ENCODE data around the gene SIGLEC12.

SIGLEC12 gene

DNA sequence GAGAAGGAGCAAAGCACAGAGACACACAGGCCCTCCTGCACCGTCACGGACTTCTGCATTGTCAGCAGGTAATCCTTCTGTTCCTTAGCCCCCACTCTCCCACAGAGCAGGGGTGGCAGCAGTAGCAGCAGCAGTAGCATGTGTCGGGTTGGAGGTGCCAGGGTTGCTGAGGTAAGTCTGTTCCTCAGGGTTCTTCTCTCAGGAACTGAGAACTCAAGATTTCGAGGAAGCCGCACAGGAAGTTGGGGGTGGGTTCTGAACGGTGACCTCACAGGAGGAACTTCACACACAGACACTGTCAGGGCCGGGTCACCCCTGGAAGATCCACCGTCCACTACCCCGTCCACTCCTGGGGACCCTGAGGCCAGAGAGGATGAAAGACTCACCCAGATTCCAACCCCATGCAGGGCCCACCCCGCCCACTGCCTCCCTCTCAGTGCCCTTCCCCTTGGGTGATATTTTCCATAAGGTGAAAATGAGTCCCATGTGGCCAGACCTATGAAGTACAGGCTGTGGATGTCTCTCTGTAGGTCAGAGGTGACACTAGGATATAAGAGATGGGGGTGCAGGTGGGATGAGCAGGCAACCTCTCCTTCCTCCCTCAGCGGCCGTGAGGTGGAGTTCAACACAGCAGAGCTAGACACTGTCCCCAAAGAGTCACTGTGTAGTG is at the start of gene SIGLEC12:
SIGLEC12 (minus strand) TSS at position 207 of the 670 bp plus-strand sequence; CDS start at position 140, 67 bp downstream.
- DNase-seq (ENCODE audit: low read depth in 2 of 2): no peak

DNA sequence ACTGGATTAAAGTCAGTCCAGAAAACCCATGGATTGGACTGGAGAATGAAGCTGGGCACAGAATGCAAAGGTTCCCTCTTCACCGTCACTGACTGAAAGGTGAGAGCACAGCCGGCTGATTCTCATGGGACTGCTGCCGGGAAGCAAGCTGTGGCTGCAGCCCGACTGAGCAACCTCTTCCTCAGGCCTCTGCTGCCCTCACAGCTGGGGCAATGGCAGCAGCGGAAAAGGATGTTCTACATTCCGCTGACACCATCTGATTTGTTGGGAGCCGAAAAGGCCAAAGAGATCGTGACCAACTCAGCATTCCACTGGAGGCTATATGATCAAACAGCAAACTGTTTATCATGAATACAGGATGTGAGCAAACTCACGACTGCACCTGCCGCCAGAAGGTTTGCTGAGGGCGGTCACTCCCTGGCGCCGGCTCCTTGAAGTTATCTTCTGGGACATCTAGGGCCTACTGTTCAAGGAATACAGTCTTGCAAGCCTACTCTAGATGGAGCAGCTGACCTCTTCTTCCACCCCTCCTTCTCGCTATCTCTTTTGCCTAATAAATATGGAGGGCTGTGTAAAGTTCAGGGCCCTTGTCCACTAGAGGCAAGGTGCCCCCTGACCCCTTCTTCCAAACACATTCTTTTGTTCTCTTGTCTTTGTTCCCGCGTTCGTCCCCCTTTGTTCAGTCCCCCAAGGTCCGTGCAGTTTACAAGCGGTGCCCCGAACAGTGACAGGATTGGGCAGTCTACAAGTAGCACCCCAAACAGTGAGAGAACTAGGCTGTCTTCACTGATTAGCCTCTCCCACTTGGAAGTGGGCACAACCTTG is 49.5 kb upstream of the SIGLEC12 start:
- DNase-seq (ENCODE audit: low read depth in 2 of 2): no peak

DNA sequence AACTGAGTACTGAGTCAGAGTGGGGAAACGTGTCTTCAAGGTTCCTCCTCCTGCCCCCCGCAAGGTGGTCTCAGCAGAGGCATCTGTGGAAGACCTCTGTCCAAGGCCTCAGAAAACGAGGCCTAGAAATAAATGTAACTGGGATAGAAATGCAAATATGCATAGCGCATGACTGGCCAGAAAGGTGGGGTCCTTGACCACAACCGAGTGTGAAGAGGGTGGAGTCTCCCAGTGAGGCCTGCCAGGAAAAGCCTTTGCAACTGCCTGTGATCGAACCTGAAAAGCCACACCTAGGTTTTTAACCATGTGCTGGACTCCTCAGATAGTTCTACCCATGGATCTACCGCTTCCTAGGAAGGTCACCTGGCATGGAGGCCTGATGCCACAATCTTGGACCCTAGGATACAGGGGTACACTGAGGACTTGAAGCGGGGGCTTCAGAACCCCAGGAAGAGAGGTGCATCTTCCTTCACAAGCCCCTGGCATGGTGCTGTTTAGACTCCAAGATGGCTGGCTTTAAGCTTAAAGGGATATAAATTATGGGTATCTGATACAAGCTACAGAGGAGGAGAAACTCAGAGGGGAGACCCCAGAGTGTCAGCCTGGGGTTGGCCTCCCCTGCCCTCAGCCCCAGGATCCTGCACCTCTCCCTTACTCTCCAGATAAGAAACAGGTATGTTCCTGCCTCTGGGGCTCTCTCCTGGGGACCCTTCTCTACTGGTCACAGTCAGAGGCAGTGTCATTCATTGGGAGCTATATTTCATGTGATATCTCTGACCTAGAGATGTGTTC is 48.1 kb upstream of the SIGLEC12 start:
- no peak for DNase-seq (ENCODE audit: low read depth in 2 of 2)

DNA sequence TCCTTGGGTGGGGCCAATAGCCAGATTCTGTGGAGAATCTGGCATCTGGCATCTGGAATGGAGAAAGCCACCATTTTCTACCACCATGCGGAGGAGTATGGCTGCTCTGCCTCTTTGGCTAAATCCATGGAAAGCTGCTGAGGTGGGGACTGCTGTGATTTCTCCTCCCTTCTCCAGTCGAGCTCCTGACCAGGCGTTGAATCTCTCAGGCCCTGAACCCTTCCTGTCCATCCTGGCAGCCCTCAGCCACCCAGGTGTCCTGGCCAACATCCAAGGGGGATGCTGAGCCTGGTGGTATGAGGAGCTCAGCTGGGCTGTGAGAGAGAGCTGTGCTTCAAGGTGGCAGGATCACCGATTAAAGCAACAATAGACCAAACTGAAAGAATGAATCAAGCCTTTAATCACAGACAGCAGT is 47.3 kb upstream of the SIGLEC12 start:
- no peak for DNase-seq (ENCODE audit: low read depth in 2 of 2)

DNA sequence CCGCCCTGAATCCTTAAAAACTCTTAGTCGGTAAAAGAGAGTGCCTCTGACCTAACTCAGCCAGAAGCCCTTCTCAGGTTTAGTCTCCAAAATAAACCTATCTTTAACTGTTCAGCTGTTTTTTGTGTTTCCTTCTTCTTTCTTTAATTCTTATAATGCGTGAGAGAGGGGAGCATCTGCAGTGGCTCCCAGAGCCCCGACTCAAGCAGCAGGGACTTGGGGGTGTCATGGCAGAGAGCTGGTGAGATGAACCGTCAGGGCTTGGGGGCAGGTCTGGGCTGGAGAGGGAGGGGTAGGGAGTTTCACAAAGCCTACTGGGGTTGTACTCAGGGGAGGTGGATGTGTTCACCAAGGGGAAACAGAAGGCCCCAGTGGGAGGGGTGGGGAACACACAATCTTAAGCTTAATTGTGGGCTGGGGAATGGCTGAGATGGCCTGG is 46.6 kb upstream of the SIGLEC12 start:
- DNase-seq (ENCODE audit: low read depth in 2 of 2): no peak

DNA sequence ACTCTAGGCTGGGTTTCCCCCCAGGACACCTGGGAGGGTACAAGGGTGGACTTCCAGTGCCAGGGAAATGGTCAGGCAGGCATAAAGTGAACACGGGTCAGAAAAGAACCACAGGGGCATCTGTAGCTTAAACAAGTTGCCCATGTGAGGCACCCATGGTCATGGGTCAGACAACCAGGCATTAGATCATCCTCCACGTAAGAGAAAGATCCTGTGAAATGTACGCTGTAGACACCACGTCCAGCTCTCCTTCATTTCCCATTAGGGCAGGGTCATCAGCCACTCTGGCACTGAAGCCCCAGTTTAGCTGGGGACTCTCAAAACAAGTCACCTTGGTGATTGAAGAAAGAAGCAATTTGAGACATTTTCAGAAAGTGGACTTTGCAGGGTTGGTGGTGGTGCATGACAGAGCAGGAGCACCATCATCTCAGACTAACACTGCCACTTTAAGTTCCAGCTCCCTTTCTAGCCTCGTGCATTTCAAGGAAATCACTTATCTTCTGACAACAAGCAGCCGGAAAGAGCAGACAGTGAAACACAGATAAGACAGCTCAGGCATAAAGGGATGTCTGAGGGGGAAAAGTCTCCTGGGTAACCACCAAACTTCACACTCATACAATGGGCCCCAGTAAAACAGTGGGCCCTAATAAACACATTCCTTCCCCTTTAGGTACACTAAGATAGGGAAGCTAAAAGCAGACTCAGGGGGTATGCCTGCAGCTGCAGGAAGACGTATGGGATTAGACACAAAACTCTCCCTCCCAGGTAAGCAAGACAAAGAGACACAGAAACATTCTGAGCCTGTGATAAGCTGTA is 46.0 kb upstream of the SIGLEC12 start:
- DNase-seq (ENCODE audit: low read depth in 2 of 2): no peak

DNA sequence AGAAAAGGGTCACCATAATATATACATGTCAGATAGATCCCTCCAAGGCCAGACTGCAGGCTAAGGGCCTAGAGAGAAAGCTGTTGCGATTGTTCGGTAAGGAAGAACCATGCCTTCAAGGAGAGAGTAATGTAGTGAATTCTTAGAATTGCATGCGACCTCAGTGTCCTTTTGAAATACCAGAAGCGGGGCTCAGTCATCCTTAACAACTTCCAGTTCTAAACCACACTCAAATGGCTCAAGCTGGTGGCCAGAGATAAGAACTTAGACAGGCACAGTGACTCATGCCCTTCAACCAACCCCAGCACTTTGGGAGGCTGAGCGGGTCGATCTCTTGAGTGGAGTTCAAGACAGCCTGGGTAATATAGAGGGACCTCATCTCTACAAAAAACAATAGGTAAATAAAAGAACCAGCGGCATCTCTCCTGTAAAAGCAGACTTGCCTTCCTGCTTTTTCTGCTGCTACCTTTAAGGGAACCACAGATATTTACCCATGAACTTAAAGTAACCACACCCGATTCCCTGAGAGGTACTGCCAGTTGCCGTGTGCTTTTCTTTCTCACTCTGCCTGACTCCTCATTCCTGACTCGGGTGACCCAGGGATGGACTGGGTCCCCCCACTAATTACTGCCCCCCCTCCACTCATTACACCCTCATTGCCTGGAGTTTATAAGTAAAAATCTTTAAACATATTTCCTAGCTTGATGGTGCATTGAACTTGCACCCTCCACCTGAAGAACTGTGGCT is 45.2 kb upstream of the SIGLEC12 start:
- DNase-seq (ENCODE audit: low read depth in 2 of 2): no peak

DNA sequence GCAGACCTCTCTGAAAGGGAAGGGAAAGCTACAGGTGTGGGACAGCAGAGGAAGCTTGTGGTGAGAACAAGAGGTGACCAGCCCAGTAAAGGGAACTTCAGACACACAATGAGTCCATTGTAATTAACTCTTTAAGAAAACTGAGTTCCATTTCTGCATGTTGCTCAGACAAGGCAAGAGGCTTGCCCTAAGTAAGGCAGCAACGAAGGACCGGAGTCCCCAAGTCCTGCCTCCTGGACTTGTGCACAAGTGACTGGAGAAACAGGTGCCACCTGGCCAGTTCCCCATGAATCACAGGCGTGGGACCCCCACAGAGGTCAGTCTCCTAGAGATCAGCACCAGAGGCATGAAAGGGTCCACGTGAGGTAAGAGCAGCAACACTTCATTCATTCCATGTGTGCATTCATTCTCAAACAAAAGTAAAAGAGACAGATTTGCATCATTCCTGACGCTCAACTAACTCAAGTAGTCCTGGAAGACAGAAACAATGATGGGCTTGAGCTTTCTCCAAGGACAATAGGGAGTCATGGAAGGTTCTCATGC is 44.6 kb upstream of the SIGLEC12 start:
- DNase-seq (ENCODE audit: low read depth in 2 of 2): no peak

DNA sequence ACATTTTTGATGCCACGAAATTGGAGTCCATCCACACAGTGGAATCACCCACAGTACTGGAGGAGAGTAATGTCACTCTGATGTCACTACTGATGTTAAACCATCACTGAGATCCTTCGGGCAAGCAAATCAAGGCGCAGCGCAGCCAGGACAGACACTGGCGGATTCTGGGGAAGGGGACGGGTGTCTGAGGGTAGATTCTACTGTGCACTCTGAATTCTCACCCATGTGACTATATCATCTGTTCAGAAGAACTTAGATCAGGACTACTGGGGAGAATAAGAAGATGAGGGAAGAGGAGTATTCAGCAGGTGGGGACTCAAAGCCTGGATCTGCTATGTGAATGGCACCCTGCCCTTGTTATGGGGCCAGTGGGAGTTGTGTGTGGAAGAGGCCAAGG is 42.4 kb upstream of the SIGLEC12 start:
- DNase-seq (ENCODE audit: low read depth in 2 of 2): no peak

DNA sequence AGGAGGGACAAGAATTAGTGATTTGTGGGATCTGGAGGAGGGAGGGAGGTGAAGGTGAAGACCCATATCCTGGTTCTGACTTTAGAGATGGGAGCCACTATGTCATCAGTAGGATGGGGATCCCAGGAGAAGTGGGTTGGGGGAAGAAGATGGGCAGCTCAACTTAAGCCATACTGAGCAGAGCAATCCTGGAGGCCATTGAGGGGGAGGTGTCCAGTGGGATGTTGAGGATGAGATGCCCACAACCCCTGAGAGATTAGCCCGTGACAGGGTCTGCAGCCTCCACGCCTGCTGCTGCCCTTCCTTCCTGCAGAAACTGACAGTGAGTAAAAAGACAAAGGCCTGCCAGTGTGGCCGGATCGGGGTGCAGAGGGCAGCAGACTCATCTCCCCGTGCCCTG is 41.1 kb upstream of the SIGLEC12 start:
- no peak for DNase-seq (ENCODE audit: low read depth in 2 of 2)

DNA sequence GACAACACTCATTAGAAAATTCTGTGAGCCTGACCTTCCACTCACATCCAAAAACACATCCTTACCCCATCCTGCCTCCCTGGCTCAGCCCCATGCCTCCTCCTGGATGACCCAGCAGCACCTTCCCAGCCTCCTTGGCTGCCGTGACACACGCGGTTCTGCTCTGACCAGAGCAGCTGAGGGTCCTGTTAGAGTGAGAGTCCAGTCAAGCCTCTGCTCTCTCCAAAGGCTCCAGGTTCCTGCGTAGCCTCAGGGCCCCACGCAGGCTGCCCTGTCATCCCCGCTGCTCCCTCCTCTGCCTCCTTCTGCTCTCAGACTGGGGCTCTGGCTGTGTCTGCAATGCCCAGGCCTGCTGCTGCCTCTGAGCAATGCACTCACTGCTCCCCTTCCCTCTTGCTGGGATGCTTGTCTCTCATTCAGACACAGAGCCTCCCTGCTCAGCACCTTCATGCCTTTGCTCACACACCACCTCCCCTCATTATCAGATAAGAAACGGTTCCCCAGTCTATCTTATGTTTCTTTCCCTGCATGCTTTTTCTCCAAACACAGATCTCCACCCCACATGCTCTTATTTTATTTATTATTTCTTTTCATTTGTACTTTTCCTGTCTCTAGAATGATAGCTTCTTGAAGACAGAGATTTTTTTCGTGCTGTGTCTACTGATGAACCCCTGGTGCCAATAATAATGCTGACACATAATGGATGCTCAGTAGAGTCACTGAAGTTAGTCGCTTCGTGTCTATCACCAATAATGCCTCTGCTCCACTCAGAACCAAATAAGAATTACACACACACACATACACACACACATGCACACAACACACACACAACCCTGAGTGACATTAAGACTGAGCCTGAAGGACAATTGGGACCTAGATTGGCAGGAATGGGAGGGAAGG is 40.1 kb upstream of the SIGLEC12 start:
- DNase-seq (ENCODE audit: low read depth in 2 of 2): no peak

DNA sequence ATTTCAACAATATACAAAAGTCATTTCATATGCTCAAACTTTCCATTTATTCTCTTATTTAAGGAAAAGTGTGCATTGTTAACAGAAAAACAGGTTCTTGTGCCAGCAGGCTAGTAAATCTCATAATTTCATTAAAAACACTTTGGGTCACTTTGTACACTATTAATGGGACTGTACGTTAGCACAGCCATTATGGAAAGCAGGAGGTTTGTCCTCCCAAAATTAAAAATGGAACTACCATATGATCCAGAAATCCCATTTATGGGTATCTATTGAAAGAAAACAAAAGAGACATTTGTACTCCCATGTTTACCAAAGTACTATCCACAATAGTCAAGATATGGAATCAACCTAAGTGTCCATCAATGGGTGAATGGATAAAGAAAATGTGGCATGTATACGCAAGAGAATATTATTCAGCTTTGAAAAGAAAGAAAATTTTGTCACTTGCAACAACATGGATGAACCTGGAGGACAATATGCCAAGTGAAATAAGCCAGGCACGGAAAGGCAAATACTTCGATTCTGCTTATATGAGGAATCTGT is 38.3 kb upstream of the SIGLEC12 start:
- DNase-seq (ENCODE audit: low read depth in 2 of 2): no peak

DNA sequence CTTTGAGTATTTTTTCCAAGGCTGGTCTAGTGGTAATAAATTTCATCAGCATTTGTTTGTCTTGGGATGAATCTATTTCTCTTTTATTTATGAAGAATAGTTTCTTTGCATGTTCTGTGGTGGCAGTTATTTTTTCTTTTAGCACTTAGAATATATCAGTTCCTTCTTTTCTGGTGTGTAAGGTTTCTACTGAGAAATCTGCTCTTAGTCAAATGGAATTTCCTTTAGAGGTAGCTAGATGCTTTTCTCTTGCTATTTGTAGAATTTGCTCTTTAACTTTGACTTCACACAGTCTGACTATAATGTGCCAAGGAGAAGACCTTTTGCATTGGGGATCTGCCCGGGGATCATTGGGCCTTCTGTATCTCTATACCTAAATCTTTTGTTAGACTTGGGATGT is 33.9 kb upstream of the SIGLEC12 start:
- DNase-seq (ENCODE audit: low read depth in 2 of 2): no peak

DNA sequence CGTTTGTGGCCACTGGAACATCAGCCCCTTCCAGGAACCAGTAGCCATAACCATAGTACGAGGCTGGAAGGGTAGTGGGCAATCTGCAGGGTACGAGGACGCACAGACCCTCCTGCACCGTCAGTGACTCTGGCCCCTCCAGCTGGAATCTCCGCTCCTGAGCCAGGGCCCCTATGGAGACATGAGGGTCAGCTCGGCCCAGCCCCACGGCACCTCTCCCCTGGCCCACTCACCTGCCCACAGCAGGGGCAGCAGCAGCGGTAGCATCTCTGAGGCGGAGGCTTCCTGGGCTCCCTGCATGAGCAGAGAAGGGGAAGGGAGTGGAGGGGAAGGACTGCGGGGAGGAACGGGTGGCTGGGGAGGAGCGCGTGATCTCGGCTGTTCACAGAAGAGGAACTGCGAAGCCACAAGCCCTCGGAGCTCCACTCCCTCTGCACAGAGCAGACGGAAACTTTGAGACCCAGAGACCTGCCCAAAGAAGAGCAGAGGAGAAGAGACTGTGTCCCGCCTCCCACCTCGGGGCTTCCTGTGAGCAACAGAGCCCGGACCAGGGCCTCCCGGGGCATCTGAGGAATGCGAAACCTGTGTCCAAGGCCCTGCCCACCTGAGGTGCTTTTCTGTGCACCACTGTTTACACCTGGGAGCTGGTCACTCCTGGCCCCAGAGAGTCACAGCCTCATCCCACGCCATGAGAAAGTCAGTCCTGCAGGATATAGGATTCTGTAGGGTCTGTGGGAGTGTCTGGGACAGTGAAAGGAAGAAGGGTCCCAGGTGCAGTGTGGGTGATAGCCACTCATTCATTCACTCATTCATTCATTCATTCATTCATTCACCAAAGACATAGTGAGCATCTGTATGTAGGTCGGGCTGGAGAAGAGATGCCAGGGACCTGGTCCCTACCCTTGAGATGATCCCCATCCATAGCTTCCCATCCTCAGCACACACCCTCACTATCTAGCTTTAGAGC is 30.0 kb upstream of the SIGLEC12 start, which contains the start of gene SIGLEC6:
SIGLEC6 (minus strand) TSS at position 322 of the 967 bp plus-strand sequence; CDS start at position 300, 22 bp downstream.
- no peak for DNase-seq (ENCODE audit: low read depth in 2 of 2)

DNA sequence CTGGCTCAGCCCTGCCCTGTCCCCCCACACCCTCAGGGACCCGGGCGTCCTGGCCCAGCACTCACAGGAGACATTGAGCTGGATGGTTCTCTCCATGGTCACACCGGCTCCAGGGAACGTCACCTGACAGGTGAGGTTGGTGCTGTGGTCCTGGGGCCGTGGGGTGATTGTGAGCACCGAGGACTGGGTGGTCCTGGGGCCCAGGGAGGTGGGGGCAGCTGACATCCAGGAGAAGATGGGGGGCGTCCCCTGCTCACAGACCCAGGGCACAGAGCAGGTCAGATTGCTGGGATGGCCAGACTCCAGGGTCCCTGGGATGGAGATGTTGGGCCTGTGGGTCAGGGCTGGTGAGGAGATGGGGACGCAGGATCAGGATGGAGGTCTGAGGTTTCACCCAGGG is 29.0 kb upstream of the SIGLEC12 start:
- DNase-seq (ENCODE audit: low read depth in 2 of 2): no peak

DNA sequence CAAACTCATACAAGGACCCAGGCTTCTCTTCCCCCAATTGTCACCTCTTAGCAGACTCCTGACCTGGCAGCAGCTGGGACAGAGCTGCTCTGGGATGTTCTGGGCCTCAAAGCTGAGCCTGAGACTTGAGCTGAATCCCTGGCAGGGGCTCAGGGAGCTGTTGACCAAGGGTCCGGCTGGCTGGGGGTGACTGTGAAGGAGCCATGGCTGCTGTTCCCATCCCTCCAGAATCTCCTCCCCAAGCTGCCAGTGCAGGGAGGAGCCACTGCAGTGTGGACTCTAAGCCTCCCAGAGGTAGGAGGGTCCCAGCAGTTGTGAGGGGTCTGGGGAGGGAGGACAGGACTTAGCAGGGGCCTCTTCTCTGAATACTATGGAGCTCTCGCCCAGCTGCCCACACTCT is 27.7 kb upstream of the SIGLEC12 start:
- no peak for DNase-seq (ENCODE audit: low read depth in 2 of 2)

DNA sequence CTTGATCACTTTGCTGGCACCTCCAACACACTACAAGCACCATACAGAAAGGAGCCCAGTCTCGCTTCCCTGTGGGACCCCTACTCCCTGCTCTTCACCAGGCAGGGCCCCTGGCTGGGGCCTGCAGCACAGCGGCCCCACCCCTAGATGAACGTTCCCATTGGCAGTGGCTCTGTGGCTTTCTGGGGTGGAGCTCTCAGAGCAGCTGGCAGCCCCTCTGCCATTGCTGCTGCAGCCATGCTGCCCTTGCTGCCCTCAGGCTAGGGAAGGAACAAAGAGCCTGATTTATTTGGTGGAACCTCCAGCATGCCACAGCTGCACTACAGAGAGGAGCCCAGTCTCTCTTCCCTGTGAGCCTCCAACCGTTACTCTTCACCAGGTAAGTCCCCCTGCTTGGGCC is 24.1 kb upstream of the SIGLEC12 start:
- no peak for DNase-seq (ENCODE audit: low read depth in 2 of 2)

All from stimulated activated CD4-positive, alpha-beta T cell treated with anti-CD3 and anti-CD28 coated beads, Interleukin-1b, Interleukin-23, amount 100 ng/mL, for 1 hour (primary cell).